HG03045 (cell line): ENCODE data around the gene PRKCE.

Source experiments
- ATAC-seq: cut with Tn5 transposase; IDR thresholded peaks from one replicate; pipeline ENCODE4 v1.9.1; 2021; ENCODE audit warnings: mild to moderate bottlenecking, moderate library complexity; ENCODE audit not compliant: unreplicated experiment

PRKCE gene

GRCh38 chr2:46153996-46154753 is 502.7 kb downstream of the PRKCE start:
- no peak for ATAC-seq

GRCh38 chr2:46157072-46157965 is 505.8 kb downstream of the PRKCE start:
- no peak for ATAC-seq

DNA sequence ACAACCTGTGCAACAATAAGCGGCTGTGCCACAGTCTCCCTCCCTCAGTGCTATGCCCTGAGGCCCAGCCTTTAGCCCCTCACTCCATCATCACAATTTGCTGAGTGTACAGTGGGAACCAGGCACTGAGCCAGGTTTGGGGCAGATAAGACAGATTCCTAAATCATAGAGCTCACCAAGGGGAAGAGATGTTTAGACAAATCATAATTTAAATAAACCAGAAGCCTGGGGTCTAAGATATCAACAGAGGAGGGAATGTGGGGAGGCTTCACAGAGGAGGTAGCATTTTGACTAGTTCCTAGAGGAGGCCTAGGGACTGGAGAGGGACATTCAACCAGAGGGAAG is 506.5 kb downstream of the PRKCE start:
- ATAC-seq: no peak

GRCh38 chr2:46158661-46159060 is 507.2 kb downstream of the PRKCE start:
- ATAC-seq: no peak

- no peak for ATAC-seq
Observed at GRCh38 chr2:46160326-46160725, 508.9 kb downstream of the PRKCE start.

DNA sequence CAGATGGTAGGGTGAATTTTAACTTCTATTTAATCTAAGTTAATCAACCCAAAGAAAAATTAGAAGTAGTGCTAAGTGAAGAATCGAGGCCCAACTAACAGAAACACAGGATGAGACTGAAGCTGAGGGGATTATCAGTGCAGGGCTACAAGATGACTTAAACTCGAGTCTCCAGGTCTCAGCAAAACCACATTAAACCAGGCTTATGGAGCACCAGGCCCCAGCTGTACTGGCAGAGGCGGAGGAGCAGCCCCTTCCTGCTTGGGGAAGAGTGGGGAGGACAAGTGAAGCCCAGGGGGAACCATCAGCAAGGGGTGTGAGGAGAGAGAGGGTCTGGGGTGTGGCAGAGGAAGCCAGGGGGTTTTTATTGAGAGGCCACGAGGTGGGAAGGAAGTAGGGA is 509.8 kb downstream of the PRKCE start:
- ATAC-seq: no peak

DNA sequence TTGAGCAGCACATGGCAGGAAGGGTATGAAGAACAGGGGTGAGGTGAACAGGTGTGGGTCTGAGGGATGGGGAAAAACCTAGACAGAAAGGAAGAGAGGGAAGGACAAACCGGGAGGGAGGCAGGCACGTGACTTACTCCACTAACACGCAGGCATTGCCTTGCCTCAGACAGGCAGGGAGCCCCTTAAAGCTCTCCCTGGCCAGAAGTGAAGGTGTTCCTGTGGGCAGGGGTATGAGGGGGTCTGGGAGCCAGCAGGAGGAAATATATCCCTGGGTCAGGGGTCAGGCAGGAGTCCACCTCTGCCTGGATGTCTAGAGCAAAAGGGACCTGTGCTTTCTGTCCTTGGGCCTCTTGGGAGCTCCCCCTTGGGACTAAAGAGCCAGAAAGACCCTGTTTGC is 510.4 kb downstream of the PRKCE start:
- ATAC-seq: no peak

GRCh38 chr2:46162329-46163097 is 511.0 kb downstream of the PRKCE start:
- no peak for ATAC-seq

- ATAC-seq: no peak
Observed at GRCh38 chr2:46163098-46163430, 511.6 kb downstream of the PRKCE start.

DNA sequence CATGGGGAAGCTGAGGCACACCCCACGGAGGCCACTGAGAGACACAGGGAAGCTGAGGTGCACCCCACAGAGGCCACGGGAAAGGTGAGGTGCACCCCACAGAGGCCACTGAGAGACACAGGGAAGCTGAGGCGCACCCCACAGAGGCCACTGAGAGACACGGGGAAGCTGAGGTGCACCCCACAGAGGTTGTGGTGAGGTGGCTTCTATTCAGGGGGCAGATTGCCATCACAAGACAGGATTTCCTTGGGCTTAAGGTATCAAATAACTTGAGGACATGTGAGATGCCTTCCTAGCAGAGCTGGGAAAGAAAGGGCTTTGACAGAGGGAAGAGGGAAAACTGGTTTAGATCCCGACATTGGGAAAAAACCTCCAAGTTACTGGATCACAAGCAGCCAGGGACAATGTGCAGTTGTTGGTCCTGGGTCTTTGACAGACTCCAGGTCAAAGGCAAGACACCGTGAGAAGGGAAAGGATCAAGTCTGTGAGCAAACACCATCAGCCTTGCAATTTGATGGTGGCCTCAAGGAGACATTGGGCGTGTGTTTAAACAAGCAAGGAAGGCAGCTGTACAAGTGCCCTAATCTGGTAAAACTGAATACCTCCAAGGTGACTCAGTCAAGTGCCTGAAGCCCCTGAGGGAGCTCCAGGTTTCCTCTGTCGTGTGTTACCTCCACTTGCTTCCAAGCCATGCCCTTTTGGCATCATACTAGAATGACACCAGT is 512.5 kb downstream of the PRKCE start:
- ATAC-seq: no peak

GRCh38 chr2:46164529-46165301 is 513.2 kb downstream of the PRKCE start:
- ATAC-seq: no peak

GRCh38 chr2:46165916-46166315 is 514.4 kb downstream of the PRKCE start:
- ATAC-seq: no peak

- no peak for ATAC-seq
Observed at GRCh38 chr2:46167406-46167805, 515.9 kb downstream of the PRKCE start.

- ATAC-seq: no peak
Observed at GRCh38 chr2:46167924-46168323, 516.4 kb downstream of the PRKCE start.

- ATAC-seq: no peak
Observed at GRCh38 chr2:46169467-46169866, 518.0 kb downstream of the PRKCE start.

DNA sequence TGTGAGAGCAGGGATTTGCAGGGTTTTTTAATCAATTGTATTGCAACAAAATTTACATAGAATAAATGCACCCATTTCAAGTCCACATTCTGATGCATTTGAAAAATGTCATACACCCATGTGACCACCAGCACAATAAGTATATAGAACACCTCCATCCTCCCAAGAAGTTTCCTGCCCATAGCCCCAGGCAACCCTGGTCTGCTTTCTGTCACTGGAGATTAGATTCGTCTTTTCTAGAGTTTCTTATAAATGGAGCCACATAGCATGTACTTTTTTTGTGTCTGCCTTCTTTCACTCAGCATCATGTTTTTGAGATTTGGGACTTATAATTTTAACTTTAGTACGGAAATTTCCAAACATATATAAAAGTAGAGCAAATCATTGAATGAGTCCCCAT is 518.6 kb downstream of the PRKCE start:
- no peak for ATAC-seq

- no peak for ATAC-seq
Observed at GRCh38 chr2:46170611-46171350, 519.3 kb downstream of the PRKCE start.

DNA sequence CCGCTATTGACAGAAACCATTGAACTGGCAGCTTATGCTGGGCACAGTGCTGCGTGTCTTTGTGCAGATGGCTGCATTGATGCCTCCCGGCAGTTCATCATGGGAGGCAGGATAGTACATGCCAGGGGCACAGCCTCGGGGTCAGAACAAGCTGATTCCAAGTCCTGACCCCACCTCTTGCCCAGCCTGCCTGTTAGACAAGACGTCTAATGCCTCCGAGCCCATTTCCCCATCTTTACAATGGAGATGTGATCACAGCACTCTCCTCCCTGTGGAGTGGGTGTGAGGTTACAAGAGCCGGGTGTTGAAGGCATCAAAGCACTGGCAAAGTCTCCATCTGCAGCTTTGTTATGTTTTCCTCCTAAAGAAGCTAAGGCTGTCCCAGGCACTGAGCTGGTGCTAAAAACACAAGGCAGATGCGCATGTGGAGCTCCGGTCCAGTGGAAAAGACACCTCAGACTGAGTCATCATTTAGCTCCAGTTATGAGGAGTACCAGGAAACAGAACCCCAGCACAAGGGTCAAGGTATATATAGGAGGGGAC is 520.0 kb downstream of the PRKCE start:
- no peak for ATAC-seq

- ATAC-seq: no peak
Observed at GRCh38 chr2:46171996-46172546, 520.6 kb downstream of the PRKCE start.
